Effector memory CD4-positive, alpha-beta T cell (primary cell): ENCODE measurements around the gene DCTN3.
"Not testable (repeated sequence)": the region's sequence is repeated elsewhere in the genome, so short reads cannot be mapped to it uniquely, and the experiment has no call there.

Experiments used
- DNase-seq, 3 donors: peaks; one replicate each; pipeline ENCODE4 v3.0.0-alpha.2; 2020
- H3K27ac ChIP-seq: 2 replicates; pipeline ENCODE4 v1.7.0; 2013; ENCODE audit warnings: mild to moderate bottlenecking, low read length, moderate library complexity; ENCODE audit not compliant: insufficient read depth, poor library complexity, severe bottlenecking
- H3K27me3 ChIP-seq: replicated peaks from 2 replicates; pipeline ENCODE4 v1.7.0; 2013; ENCODE audit warnings: mild to moderate bottlenecking, low read length; ENCODE audit not compliant: insufficient read depth, control insufficient read depth, poor library complexity, severe bottlenecking
- H3K36me3 ChIP-seq: 2 replicates; pipeline ENCODE4 v1.7.0; 2013; ENCODE audit warnings: mild to moderate bottlenecking, low read length, moderate library complexity; ENCODE audit not compliant: control insufficient read depth, insufficient read depth
- H3K4me1 ChIP-seq: 2 replicates; pipeline ENCODE4 v1.7.0; 2013; ENCODE audit warnings: low read length, mild to moderate bottlenecking; ENCODE audit not compliant: control insufficient read depth, insufficient read depth, poor library complexity, severe bottlenecking
- H3K4me3 ChIP-seq: 2 replicates; pipeline ENCODE4 v1.7.0; 2013; ENCODE audit warnings: low read length, low read depth, mild to moderate bottlenecking; ENCODE audit not compliant: insufficient read depth, poor library complexity, severe bottlenecking
- H3K9me3 ChIP-seq: 2 replicates; pipeline ENCODE4 v1.7.0; 2013; ENCODE audit warnings: mild to moderate bottlenecking, low read length, moderate library complexity; ENCODE audit not compliant: control insufficient read depth

Gene DCTN3

GRCh38 chr9:34647651-34648050, 27.4 kb upstream of the DCTN3 start:
- peaks cover 29% of the 10 kb centered on the region for H3K36me3 ChIP-seq
- no peaks in the 10 kb centered on the region for H3K27me3 ChIP-seq
- DNase-seq = no peak
- H3K27ac ChIP-seq = peak overlapping the region; percentile 79
- H3K4me3 ChIP-seq = peak overlapping the region; percentile 88
- no peaks in the 10 kb centered on the region for H3K9me3 ChIP-seq
- peaks cover 25% of the 10 kb centered on the region for H3K4me1 ChIP-seq

DNA sequence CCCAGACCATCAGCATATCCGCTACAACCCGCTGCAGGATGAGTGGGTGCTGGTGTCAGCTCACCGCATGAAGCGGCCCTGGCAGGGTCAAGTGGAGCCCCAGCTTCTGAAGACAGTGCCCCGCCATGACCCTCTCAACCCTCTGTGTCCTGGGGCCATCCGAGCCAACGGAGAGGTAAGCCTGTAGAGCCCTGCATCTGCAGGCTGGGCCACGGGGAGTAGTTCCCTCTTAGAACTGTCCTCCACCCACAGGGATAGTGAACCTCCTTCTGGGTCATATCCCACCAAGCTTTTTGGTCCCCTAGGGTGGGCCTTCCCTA, 26.7 kb upstream of the DCTN3 start:
- peak overlapping the region; percentile 88 for H3K4me3 ChIP-seq

DNA sequence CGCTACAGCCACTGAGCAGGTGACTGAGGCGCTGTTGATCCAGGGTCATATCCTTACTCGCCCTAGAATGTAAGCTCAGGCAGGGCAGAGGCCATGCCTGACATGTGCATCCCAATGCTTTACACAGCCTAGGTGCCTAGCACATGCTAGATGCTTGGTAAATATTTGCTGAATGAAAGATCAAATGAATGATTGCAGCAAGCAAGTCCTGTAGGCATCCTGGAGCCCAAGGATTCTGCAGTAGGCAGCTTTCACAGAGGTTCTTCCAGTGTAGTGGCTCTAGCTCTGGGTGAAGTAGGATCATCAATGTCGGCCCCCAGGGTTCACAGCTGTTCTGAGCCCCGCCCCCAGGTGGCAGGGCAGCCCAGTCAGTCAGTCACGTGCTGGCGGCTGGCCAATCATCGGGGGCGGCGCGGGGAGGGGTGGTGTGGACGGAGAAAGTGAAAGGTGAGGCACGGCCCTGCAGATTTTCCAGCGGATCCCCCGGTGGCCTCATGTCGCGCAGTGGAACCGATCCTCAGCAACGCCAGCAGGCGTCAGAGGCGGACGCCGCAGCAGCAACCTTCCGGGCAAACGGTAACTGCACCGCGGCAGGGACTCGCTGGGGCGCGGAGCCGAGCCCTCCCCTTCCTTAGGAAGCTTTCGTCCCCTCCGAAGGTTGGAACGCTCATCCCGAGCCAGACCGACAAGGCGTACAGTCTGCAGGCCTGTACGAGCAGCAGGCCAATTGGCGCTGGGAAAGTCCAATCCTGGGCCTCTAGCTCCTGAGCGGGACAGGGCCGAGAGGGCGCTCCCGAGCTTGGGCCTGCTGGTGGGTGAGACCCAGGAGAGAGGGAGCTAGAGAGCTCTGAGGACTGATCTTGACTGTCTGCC, 26.2 kb upstream of the DCTN3 start, which contains the start of gene GALT:
GALT (plus strand) TSS at position 465 of the 873 bp plus-strand sequence; CDS start at position 495, 30 bp downstream.
- peaks cover 19% of the 10 kb centered on the region for H3K4me1 ChIP-seq
- peak within 1 kb of the TSS; percentile 79 for H3K27ac ChIP-seq
- H3K27me3 ChIP-seq = no peaks in the 10 kb centered on the region
- peaks cover 29% of the 10 kb centered on the region for H3K36me3 ChIP-seq
- H3K4me3 ChIP-seq = peak within 1 kb of the TSS; percentile 88
- DNase-seq = peak; percentile 87 to 97 (median 94)
- H3K9me3 ChIP-seq = no peaks in the 10 kb centered on the region

More for the DNA sequence above, 26.7 kb upstream of the DCTN3 start:
- Histone ChIP-seq H3K9me3 (no peaks in the 10 kb centered on the region), H3K4me1 (peaks cover 19% of the 10 kb centered on the region), H3K27me3 (no peaks in the 10 kb centered on the region), H3K36me3 (peaks cover 29% of the 10 kb centered on the region), H3K27ac (peak overlapping the region; percentile 79)
- no peak for DNase-seq

DNA sequence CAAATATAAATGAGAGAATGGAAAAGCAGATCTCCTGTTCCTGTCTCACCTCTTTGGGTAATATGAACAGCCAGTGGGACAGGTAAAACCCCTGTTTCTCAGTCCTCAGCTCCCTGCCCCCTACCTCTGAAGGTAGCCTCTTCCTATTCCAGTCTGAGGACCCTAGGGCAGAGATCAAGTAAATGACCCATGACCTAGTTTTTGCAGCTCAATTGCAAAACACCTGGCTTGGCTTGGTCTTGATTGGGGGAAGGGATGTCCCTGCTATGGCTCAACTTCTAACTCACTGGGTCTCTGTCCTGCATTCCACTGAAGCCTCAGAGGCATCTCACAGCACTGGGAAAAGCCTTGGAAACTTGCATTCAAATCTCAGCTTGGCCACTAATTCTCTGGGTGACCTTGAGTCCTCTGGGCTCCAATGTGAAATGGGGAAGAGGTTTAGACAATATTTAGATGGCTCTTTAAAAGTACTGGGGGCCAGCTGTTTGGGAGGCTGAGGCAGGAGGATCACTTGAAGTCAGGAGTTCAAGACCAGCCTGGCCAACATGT, 24.5 kb upstream of the DCTN3 start:
- H3K36me3 ChIP-seq = peaks cover 14% of the 10 kb centered on the region
- no peak overlapping the region for H3K27ac ChIP-seq
- H3K4me1 ChIP-seq = peaks cover 19% of the 10 kb centered on the region
- H3K9me3 ChIP-seq = no peaks in the 10 kb centered on the region
- H3K27me3 ChIP-seq = no peaks in the 10 kb centered on the region
- H3K4me3 ChIP-seq = no peak overlapping the region
- DNase-seq = no peak

DNA sequence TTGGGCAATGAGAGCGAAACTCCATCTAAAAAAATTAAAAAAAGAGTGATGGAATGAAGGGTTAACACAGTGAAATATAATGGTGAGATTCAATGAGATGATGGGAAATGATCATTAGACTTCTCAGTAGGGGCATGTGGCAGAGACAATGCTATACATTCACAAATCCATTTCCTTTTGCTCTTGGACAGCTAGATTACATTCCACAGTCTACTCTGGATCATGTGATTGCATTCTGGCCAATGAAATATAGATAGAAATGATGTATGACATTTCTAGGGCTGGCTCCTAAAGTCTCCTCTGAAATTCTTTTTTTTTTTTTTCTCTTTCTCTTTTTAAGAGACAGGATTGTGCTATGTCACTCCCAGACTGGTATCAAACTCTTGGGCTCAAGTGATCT, 22.4 kb upstream of the DCTN3 start:
- H3K4me1 ChIP-seq = peaks cover 16% of the 10 kb centered on the region
- no peaks in the 10 kb centered on the region for H3K9me3 ChIP-seq
- H3K4me3 ChIP-seq = no peak overlapping the region
- H3K36me3 ChIP-seq = no peaks in the 10 kb centered on the region
- H3K27me3 ChIP-seq = no peaks in the 10 kb centered on the region
- no peak for DNase-seq
- no peak overlapping the region for H3K27ac ChIP-seq

- H3K4me3 ChIP-seq, H3K27me3 ChIP-seq, H3K27ac ChIP-seq, DNase-seq, H3K9me3 ChIP-seq, H3K36me3 ChIP-seq: not testable (repeated sequence)
- peaks cover 31% of the 10 kb centered on the region for H3K4me1 ChIP-seq
These were observed 19.0 kb upstream of the DCTN3 start for GRCh38 chr9:34639322-34639721.

GRCh38 chr9:34638138-34638445, 17.8 kb upstream of the DCTN3 start:
- Histone ChIP-seq H3K9me3 (no peaks in the 10 kb centered on the region), H3K4me1 (peaks cover 31% of the 10 kb centered on the region), H3K27me3 (no peaks in the 10 kb centered on the region), H3K36me3 (no peaks in the 10 kb centered on the region), H3K27ac (peak overlapping the region; percentile 73), H3K4me3 (peak overlapping the region; percentile 71)
- DNase-seq = no peak

DNA sequence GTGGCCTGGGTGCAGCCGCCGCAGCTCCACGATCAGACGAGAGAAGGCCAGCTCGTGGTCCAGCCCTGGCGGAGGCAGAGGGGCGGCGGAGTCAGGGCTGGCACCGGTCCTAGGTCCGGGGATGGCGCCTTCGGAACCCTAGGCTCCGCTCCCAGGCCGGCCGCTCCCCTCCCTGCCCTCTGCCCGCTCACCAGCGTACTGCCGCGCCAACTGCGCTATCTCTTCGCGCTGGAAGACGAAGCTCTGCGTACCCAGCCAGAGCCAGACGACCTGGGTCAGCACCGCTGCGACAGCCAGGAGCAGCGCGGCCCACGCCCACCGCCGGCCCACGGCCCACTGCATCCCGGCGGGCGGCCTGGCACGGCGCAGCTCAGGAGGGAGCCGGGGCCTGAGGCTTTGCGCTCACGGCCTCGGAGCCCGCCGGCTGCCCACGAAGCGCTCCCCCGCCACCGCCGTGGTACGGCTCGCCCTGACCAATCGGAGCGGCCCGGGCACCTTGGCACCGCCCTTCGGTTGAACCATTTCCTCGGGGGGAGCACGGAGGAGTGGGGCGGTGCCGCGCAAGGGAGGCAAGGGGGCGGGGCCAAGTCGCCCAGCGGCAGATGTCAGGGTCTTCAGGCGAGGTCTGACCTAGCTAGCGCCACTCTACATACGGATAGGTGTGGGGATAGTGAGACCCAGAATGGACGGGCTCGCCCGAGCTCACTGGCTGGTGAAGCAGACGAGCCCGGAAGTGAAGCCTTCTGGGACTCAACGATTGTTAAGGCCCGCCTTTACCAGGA, 17.3 kb upstream of the DCTN3 start, which contains the start of gene SIGMAR1:
SIGMAR1 (minus strand) TSS at position 432 of the 782 bp plus-strand sequence; CDS start at position 342, 90 bp downstream.
- Histone ChIP-seq H3K4me3 (peak within 1 kb of the TSS; percentile 71), H3K9me3 (no peaks in the 10 kb centered on the region), H3K4me1 (peaks cover 31% of the 10 kb centered on the region), H3K27ac (peak within 1 kb of the TSS; percentile 73), H3K27me3 (no peaks in the 10 kb centered on the region), H3K36me3 (no peaks in the 10 kb centered on the region)
- peak; percentile 84 to 89 (median 88) for DNase-seq

DNA sequence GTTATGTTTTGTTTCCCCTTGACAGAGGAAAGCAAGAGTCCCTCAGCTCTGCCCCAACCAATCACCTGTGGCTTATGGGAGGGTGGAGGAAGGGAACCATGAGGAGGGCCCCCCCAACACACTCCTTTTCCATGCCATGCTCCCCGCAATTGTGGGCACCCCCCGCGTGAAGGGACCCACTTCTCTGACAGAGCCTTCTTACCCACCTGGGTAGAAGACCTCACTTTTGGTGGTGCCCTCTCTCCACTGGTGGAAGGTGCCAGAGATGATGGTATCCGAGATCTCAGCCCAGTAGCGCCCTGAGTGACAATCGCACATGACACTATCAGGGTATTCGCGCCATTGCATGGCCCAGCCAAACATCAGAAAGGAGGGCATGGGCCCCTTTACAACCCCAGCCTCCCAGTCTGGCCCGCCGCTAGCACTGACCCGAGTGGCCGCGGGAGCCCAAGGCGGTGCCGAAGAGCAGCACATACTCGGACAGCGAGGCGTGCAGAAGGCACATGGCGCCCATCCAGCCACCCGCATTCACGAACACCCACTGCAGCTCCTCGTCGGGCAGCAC, 16.6 kb upstream of the DCTN3 start:
- Histone ChIP-seq H3K4me3 (peak overlapping the region; percentile 71), H3K36me3 (no peaks in the 10 kb centered on the region), H3K4me1 (peaks cover 31% of the 10 kb centered on the region), H3K27ac (peak overlapping the region; percentile 73), H3K9me3 (no peaks in the 10 kb centered on the region), H3K27me3 (no peaks in the 10 kb centered on the region)
- DNase-seq = no peak
